Stimulated activated CD8-positive, alpha-beta memory T cell treated with anti-CD3 and anti-CD28 coated beads, Interleukin-15, amount 100 ng/mL, for 1 hour (primary cell): ENCODE measurements around the gene ISOC1.

Experiments used
- DNase-seq: peaks from one replicate; pipeline ENCODE4 v3.0.0-alpha.2; 2020; ENCODE audit warnings: low read depth

ISOC1 gene

DNA sequence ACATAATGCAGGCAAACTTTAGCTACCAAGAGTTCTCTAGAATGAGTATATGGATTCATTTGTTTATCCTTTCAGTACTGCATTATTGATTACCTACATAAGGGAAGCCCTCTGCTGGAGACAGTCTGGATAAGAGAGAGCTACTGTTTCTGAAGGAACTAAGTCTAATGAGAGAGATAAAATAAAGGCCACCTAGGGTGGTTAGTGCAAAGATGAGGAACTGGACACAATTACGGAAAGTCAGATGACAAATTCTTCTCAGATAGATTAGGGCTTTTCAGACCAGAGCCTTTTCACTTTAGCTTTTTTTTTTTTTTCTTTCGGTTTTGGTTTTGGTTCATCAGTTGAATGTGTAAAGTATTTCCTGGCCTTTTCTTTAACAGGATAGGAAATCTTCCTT is 31.3 kb downstream of the ISOC1 start:
- DNase-seq: no peak

DNA sequence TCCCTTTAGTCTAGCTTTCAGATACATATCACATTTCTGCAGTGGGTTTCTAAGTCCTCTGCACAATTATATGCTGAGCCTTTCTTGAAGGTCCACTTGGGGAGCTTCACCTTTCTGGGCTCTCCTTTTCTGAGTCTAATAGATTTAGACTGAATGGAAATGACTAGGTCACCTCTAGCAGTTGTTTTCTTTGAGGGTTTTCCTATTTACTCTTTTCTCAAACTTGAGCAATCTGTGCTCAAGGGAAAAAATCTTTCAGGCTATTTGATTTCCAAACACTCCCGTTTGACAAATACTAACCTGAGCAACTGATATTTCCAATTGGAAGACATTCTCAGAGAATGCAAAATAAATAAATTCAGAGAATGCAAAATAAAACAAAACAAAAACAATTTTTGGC is 39.0 kb downstream of the ISOC1 start:
- no peak for DNase-seq

DNA sequence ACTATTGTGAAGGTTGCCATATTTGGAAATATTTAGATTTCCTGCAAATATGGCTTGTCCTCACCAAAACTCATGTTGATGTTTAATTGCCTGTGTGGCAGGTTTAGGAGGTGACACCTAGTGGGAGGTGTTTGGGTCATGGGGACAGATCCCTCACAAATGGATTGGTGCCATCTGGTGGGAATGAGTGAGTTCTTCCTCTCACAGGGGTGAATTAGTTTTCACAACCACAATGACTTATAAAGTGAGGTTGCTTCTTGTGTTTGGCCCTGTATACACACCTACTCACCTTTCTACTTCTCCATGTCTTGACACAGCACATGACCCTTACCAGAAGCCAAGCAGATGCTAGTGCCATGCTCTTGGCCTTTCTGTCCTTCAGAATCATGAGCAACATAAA is 41.1 kb downstream of the ISOC1 start:
- DNase-seq: no peak

DNA sequence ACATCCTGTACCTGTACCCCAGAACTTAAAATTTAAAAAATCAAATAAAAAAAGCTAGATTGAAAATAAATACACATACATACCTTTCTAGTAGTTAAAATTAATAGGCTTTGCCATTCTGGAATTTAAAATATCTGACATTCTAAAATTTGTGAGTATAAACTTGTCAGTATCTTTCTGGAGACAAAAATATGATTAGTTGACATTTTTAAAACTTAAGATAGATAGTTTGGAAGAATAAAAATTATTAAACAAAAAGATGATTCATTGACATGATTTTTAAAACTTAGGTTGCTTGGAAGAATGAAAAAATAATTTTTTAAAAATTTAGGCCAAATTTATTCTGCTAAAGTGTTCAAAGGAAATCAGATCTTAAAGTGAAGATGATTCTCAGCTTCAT is 43.1 kb downstream of the ISOC1 start:
- DNase-seq: no peak

DNA sequence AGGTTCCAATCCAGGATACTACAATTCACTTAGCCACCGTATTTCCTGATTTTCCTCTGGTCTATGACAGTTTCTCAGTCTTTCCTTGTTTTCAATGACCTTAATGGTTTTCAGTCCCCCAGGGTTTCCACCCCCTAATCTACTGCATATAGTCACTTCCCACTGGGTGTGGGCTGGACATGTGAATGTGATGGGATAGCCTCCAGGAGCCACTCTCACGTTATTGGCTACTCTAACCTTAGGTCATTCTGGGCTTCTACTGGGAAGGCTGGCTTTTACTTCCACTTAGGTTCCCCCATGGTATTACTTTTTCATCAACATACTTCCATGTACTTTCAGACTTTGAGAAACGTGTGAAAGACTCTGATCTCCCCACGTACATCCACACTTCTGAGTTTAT is 46.5 kb downstream of the ISOC1 start:
- no peak for DNase-seq

DNA sequence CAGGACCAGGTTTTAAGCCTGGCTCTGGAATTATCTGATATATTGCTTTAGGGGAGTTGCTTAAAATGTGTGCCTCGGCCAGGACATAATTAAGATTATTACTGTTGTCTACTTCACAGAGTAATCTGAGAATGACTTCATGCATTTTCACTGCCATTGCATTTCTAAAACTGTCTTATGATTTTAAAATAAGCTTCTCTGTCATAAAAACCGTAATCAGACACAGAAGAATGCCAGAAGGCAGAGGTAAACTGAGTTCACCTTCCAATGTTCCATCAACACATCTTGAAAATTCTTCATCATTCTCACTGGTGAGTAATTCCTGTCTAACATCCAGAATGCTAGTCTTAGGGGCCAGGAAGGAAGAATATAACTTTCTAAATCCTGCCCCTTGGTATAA is 47.1 kb downstream of the ISOC1 start:
- no peak for DNase-seq

DNA sequence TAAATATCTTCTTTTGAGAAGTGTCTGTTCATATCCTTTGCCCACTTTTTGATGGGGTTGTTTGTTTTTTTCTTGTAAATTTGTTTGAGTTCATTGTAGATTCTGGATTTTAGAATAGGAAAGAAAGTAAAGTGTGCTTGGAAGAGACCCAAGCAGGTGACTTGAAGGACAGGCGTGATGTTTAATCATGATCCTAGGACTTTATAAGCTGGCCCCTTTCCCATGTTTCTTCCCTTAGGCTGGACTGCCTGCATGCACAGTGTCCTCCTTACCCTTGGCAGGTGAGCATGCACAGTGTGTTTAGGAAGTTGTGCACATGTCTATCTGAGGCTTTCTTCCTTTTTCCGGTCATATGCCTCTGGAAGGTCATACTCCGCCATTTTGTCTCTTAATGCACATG is 61.3 kb downstream of the ISOC1 start:
- no peak for DNase-seq

DNA sequence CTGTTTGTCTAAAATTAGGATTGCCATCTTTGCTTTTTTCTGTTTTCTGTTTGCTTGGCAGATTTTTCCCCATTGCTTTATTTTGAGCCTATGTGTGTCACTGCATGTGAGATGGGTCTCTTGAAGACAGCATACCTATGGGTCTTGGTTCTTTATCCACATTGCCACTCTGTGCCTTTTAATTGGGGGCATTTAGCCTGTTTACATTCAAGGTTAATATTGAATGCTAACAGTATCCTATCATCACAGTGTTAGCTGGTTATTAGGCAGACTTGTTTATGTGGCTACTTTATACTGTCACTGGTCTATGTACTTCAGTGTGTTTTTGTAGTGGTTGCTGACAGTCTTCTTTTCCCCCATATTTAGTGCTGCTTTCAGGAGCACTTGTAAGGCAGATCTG is 67.3 kb downstream of the ISOC1 start:
- no peak for DNase-seq
